HFFc6 (cell line): ENCODE measurements around the gene CDK14. TPM values are rescaled to one million over a fixed set of nuclear protein-coding genes. Genes with fewer than 3 reads are reported as not detected.

ENCODE experiments used
- DNase-seq: peaks from one replicate; pipeline ENCODE4 v3.0.0-alpha.2; 2018
- H3K27ac Mint-ChIP-seq: 2 replicates; pipeline ENCODE4 v1.8.0; 2020; ENCODE audit warnings: mild to moderate bottlenecking, mixed read lengths
- H3K27me3 Mint-ChIP-seq: 2 replicates; pipeline ENCODE4 v1.8.0; 2021; ENCODE audit warnings: mild to moderate bottlenecking, moderate library complexity, mixed read lengths; ENCODE audit not compliant: insufficient read depth
- H3K36me3 Mint-ChIP-seq: 2 replicates; pipeline ENCODE4 v1.8.0; 2021; ENCODE audit warnings: low read depth, mixed read lengths
- H3K4me1 Mint-ChIP-seq: 2 replicates; pipeline ENCODE4 v1.8.0; 2020; ENCODE audit warnings: low read depth, mixed read lengths
- H3K4me3 Mint-ChIP-seq: 2 replicates; pipeline ENCODE4 v1.8.0; 2020; ENCODE audit warnings: mild to moderate bottlenecking, moderate library complexity, mixed read lengths
- H3K9me3 Mint-ChIP-seq: 2 replicates; pipeline ENCODE4 v1.8.0; 2020; ENCODE audit warnings: mild to moderate bottlenecking, mixed read lengths
- CTCF ChIP-seq: fragments of 200-600 bp; sonication (generic); IDR thresholded peaks from 2 replicates; pipeline ENCODE4 v1.5.0; 2021; ENCODE audit warnings: antibody characterized with exemption, mild to moderate bottlenecking
- total RNA-seq, 6 experiments: library from RNA; stranded (reverse); fragmentation: NEBNext Ultra II Directional; extraction: Animal tissue kit (Norgen Biotek cat#: 25700); gene quantifications; 2 replicates in 1 of 6; 3 replicates in 5 of 6; pipeline ENCODE4 v1.2.3, GENCODE V29; 2021

CDK14 gene
- total RNA-seq, 6 experiments from 2014 or later = 18.4 to 28.6 (median 27.2) TPM

DNA sequence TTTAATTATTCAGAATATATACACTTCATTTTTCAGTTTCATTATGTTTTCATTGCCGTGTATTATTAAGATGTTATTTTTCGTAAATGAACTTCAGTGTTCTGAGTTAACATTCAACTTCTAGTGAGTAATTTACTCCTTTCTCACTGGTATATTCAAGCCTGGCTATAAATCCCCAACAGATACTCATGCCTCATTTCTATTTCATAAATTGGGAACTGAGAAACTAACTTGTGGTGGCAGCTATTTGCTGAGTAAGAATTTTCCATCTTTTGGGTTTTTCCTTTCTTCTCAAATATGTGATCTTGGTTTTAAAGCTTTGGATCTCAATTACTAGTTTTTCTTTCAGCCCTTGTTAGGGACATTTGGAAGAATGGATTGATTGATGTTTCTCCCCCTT lies 281.1 kb downstream of the CDK14 start:
- Mint-ChIP-seq H3K4me1 (peaks cover 8% of the 10 kb centered on the region), H3K27me3 (no peaks in the 10 kb centered on the region; the same call in 1 of the 2 replicates), H3K36me3 (peaks cover 17% of the 10 kb centered on the region), H3K9me3 (no peaks in the 10 kb centered on the region), H3K4me3 (no peak overlapping the region), H3K27ac (no peak overlapping the region; the same call in 1 of the 2 replicates)
- no peak for TF ChIP-seq CTCF
- DNase-seq = no peak

DNA sequence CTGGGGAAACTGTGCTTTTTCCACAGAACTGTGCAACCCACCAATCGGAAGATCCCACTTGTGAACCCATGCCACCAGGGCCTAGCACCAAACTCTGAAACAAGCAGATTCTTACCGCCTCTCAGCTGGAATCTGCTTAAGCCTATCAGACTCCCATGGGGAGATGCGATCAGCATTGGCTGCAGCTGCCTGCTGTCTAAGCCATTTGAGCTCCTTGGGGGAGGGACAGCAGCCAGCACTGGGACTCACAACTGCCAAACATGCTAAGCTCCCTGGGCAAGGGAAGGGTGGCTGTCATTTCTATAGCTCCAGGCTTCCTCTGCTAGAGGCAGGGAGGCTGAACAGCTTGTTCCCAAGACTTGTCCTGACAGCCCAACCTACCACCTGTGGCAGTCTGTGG lies 283.8 kb downstream of the CDK14 start:
- Mint-ChIP-seq H3K27me3 (no peaks in the 10 kb centered on the region), H3K27ac (no peak overlapping the region), H3K9me3 (no peaks in the 10 kb centered on the region), H3K4me3 (no peak overlapping the region), H3K36me3 (peaks cover 17% of the 10 kb centered on the region), H3K4me1 (peaks cover 8% of the 10 kb centered on the region)
- TF ChIP-seq CTCF = no peak
- no peak for DNase-seq

- TF ChIP-seq CTCF = no peak
- DNase-seq = no peak
- Mint-ChIP-seq H3K27me3 (no peaks in the 10 kb centered on the region; the same call in 1 of the 2 replicates), H3K27ac (no peak overlapping the region), H3K9me3 (no peaks in the 10 kb centered on the region), H3K4me3 (no peak overlapping the region), H3K4me1 (0 out of 2 replicates have a peak, but pooled peaks cover 6% of the 10 kb centered on the region), H3K36me3 (no peaks in the 10 kb centered on the region; the same call in 1 of the 2 replicates)
These were observed 290.3 kb downstream of the CDK14 start for GRCh38 chr7:90886416-90886815.

GRCh38 chr7:90889210-90889609 lies 293.1 kb downstream of the CDK14 start:
- no peak overlapping the region for H3K4me3 Mint-ChIP-seq
- H3K4me1 Mint-ChIP-seq = peaks cover 12% of the 10 kb centered on the region
- no peak for TF ChIP-seq CTCF
- H3K36me3 Mint-ChIP-seq = no peaks in the 10 kb centered on the region
- DNase-seq = no peak
- H3K27me3 Mint-ChIP-seq = no peaks in the 10 kb centered on the region; the same call in 1 of the 2 replicates
- no peaks in the 10 kb centered on the region for H3K9me3 Mint-ChIP-seq
- no peak overlapping the region for H3K27ac Mint-ChIP-seq

DNA sequence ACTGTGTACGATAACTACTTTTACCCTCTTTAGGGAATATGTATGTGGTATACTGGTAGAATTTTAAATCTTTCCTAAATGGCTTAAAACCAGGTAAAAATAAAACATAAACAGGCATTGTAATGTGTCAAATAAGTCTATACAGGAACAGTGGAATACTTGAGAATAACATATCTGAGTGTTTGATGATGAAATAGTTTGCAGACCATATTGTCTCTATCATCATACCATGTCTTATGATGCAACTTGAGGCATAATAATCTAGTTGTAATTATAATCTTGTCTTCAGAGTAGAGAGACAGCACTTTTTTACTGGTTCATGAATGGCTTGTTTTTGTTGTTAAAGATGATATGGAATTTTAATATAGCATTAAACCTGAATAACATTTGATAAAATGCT lies 293.5 kb downstream of the CDK14 start:
- Mint-ChIP-seq H3K36me3 (no peaks in the 10 kb centered on the region), H3K27ac (no peak overlapping the region), H3K4me1 (peaks cover 12% of the 10 kb centered on the region), H3K4me3 (no peak overlapping the region), H3K9me3 (no peaks in the 10 kb centered on the region), H3K27me3 (peaks cover 1% of the 10 kb centered on the region; the same call in 1 of the 2 replicates)
- no peak for DNase-seq
- no peak for TF ChIP-seq CTCF

GRCh38 chr7:90891529-90891928 lies 295.4 kb downstream of the CDK14 start:
- Mint-ChIP-seq H3K36me3 (no peaks in the 10 kb centered on the region), H3K9me3 (no peaks in the 10 kb centered on the region), H3K4me3 (no peak overlapping the region), H3K27me3 (peaks cover 1% of the 10 kb centered on the region; the same call in 1 of the 2 replicates), H3K27ac (no peak overlapping the region), H3K4me1 (peaks cover 13% of the 10 kb centered on the region)
- no peak for TF ChIP-seq CTCF
- DNase-seq = no peak
